K562 (cell line): ENCODE data around the gene PRRX1. TPM values are rescaled to one million over a fixed set of nuclear protein-coding genes. Genes with fewer than 3 reads are reported as not detected.

Experiments used
- ARHGAP35 ChIP-seq: fragments of 450-650 bp; IDR thresholded peaks from 2 replicates; pipeline ENCODE4 v1.6.1; 2018; ENCODE audit not compliant: partially characterized antibody
- EHMT2 ChIP-seq: fragments of 450-650 bp; IDR thresholded peaks from 2 replicates; pipeline ENCODE4 v1.6.1; 2018; ENCODE audit warnings: antibody characterized with exemption
- IRF2 ChIP-seq: sonication (generic); formaldehyde crosslinking; IDR thresholded peaks from 2 replicates; pipeline ENCODE4 v1.8.1; 2022; ENCODE audit warnings: mild to moderate bottlenecking, missing genetic modification reagents
- SNIP1 ChIP-seq: fragments of 450-650 bp; IDR thresholded peaks from 2 replicates; pipeline ENCODE4 v1.7.1; 2017; ENCODE audit warnings: low read depth, mild to moderate bottlenecking
- TBL1XR1 ChIP-seq, 2 experiments: IDR thresholded peaks; 2 replicates each; pipeline ENCODE4 v1.6.1; 2012; ENCODE audit warnings: improper control_type of control experiment in 2 of 2, low read length in 2 of 2, mild to moderate bottlenecking in 1 of 2
- ZNF197 ChIP-seq: fragments of 200-800 bp; sonication (Bioruptor generic); IDR thresholded peaks from 2 replicates; pipeline ENCODE4 v1.6.1; 2016; ENCODE audit warnings: low read depth, missing genetic modification characterization, missing compliant biosample characterization
- polyA plus RNA-seq, 8 experiments: library from polyadenylated mRNA; depleted of rRNA in 4 of 8; stranded (reverse) in 5 of 8; unstranded in 3 of 8; fragments of >200 nt; fragmentation: Nextera tagmentation in 2 of 8; fragmentation: Illumina TruSeq in 1 of 8; extraction: Ambion mirVana in 2 of 8; extraction: Trizol in 1 of 8; gene quantifications; 2 replicates each; pipeline versions ENCODE4 v1.2.1 to v1.2.3, GENCODE V29; 2011 to 2014; ENCODE audit warnings: inconsistent platforms in 1 of 8, missing spikeins in 1 of 8
- total RNA-seq, 7 experiments: library from RNA; depleted of rRNA in 6 of 7; stranded (reverse); fragments of >200 nt in 6 of 7; fragmentation: Illumina TruSeq in 2 of 7; extraction: Trizol in 2 of 7; gene quantifications; 2 replicates each; pipeline versions ENCODE4 v1.2.1 to v1.2.3, GENCODE V29; 2011 to 2021; ENCODE audit warnings: low replicate concordance in 1 of 7
- TF ChIP-seq, protein P1 (sequence below): fragments of 250-450 bp; sonication (Bioruptor Pico); IDR thresholded peaks from 2 replicates; pipeline ENCODE4 v1.5.0; 2022; ENCODE audit warnings: mild to moderate bottlenecking
- TF ChIP-seq, protein P2 (sequence below): fragments of 250-450 bp; sonication (Bioruptor Pico); IDR thresholded peaks from 2 replicates; pipeline ENCODE4 v1.8.0; 2022; ENCODE audit warnings: inconsistent platforms, mild to moderate bottlenecking, moderate library complexity, borderline replicate concordance
- TF ChIP-seq, protein P3 (sequence below): IDR thresholded peaks from 2 replicates; pipeline ENCODE4 v1.6.1; 2012; ENCODE audit warnings: low read depth, low read length, improper control_type of control experiment, borderline replicate concordance

The PRRX1 gene
- total and polyA plus RNA-seq, 9 of the 15 experiments (the other 6 are each of a cell fraction or from before 2014, with no cell fraction given), result not detected

DNA sequence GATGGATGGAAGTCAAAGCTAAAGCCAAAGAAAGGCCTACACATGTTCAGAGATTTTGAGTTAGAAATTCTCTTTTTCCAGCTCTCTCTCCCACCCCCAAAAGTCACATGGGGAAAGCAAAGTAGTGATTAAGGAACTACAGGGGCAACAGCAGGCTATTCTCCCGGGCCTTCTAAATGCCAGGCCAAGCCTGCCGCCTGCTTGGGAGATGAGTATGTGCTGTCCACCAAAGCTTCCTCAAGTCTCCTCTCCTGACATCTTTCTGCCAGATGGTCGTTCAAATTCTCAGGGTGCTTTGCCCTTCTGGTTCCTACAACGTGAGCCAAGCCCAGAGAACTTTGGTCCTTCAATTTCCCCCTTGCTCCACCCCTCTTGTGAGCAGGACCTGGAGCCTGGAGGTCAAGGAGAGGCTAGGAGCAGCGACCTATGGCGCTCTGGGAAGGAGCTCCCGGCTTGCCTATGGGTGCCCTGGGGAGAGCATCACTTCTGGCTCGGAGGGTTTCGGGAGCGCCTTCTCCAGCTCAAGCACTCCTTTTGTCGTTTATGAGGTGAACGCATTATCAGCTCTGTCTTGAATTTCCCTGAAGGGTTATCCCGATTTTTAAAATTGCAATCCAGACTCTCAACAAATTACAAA, 4.4 kb upstream of the PRRX1 start (continued):
- TF ChIP-seq TBL1XR1 (IDR thresholded peaks at IDR 0.05; ENCODE audit: low read length in 2 of 2), result no peak
- TF ChIP-seq IRF2 (CRISPR knock-in tag), result no peak
- TF ChIP-seq, protein P1, sequence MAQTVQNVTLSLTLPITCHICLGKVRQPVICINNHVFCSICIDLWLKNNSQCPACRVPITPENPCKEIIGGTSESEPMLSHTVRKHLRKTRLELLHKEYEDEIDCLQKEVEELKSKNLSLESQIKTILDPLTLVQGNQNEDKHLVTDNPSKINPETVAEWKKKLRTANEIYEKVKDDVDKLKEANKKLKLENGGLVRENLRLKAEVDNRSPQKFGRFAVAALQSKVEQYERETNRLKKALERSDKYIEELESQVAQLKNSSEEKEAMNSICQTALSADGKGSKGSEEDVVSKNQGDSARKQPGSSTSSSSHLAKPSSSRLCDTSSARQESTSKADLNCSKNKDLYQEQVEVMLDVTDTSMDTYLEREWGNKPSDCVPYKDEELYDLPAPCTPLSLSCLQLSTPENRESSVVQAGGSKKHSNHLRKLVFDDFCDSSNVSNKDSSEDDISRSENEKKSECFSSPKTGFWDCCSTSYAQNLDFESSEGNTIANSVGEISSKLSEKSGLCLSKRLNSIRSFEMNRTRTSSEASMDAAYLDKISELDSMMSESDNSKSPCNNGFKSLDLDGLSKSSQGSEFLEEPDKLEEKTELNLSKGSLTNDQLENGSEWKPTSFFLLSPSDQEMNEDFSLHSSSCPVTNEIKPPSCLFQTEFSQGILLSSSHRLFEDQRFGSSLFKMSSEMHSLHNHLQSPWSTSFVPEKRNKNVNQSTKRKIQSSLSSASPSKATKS (CRISPR knock-in tag), result no peak
- TF ChIP-seq, protein P2, sequence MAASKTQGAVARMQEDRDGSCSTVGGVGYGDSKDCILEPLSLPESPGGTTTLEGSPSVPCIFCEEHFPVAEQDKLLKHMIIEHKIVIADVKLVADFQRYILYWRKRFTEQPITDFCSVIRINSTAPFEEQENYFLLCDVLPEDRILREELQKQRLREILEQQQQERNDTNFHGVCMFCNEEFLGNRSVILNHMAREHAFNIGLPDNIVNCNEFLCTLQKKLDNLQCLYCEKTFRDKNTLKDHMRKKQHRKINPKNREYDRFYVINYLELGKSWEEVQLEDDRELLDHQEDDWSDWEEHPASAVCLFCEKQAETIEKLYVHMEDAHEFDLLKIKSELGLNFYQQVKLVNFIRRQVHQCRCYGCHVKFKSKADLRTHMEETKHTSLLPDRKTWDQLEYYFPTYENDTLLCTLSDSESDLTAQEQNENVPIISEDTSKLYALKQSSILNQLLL (CRISPR knock-in tag), result no peak
- TF ChIP-seq EHMT2, result no peak
- TF ChIP-seq, protein P3, sequence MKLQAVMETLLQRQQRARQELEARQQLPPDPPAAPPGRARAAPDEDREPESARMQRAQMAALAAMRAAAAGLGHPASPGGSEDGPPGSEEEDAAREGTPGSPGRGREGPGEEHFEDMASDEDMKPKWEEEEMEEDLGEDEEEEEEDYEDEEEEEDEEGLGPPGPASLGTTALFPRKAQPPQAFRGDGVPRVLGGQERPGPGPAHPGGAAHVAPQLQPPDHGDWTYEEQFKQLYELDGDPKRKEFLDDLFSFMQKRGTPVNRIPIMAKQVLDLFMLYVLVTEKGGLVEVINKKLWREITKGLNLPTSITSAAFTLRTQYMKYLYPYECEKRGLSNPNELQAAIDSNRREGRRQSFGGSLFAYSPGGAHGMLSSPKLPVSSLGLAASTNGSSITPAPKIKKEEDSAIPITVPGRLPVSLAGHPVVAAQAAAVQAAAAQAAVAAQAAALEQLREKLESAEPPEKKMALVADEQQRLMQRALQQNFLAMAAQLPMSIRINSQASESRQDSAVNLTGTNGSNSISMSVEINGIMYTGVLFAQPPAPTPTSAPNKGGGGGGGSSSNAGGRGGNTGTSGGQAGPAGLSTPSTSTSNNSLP, result no peak
- TF ChIP-seq ZNF197 (CRISPR knock-in tag), result no peak
- TF ChIP-seq ARHGAP35, result no peak
- TF ChIP-seq SNIP1, result no peak
